ENCODE measurements around the gene AOC3.
"Not testable (repeated sequence)": the region's sequence is repeated elsewhere in the genome, so short reads cannot be mapped to it uniquely, and the experiment has no call there.

AOC3 gene

GRCh38 chr17:42889809-42890208 lies 38.8 kb downstream of the AOC3 start:
- in situ Hi-C loops (cut with HindIII; ENCODE audit: low sequenced_read_pairs) = loop anchor here (5.0 to 10.0 kb wide), 3 partner anchors 33 to 205 kb away; partner anchors contain the start of genes CCR10 and CNTNAP1

GRCh38 chr17:42891539-42892152 lies 40.6 kb downstream of the AOC3 start:
- in situ Hi-C loops (cut with HindIII; ENCODE audit: low sequenced_read_pairs) = loop anchor here (5.0 kb wide), 1 partner anchor 34 kb away; no protein-coding TSS in a partner anchor

DNA sequence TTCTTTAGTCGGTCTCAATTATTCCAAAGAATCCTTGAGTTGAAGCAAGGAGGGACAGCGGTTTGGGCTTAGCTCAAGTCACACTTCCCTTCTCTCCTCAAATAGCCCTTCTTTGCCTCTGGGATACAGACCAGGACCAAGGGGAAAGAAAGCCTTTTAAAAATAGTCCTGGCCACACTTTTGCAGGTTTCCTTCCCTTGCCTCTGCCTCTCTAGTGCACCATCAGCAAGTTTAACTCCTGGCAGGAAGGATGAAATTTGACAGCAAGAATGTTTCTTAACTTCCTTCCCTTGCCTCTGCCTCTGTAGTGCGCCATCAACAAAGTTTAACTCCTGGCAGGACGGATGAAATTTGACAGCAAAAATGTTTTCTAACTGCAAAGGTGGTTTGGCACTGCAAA lies 42.4 kb downstream of the AOC3 start:
- in situ Hi-C loops (cut with HindIII; ENCODE audit: low sequenced_read_pairs) = loop anchor here (5.0 kb wide), 1 partner anchor 36 kb away; no protein-coding TSS in a partner anchor

DNA sequence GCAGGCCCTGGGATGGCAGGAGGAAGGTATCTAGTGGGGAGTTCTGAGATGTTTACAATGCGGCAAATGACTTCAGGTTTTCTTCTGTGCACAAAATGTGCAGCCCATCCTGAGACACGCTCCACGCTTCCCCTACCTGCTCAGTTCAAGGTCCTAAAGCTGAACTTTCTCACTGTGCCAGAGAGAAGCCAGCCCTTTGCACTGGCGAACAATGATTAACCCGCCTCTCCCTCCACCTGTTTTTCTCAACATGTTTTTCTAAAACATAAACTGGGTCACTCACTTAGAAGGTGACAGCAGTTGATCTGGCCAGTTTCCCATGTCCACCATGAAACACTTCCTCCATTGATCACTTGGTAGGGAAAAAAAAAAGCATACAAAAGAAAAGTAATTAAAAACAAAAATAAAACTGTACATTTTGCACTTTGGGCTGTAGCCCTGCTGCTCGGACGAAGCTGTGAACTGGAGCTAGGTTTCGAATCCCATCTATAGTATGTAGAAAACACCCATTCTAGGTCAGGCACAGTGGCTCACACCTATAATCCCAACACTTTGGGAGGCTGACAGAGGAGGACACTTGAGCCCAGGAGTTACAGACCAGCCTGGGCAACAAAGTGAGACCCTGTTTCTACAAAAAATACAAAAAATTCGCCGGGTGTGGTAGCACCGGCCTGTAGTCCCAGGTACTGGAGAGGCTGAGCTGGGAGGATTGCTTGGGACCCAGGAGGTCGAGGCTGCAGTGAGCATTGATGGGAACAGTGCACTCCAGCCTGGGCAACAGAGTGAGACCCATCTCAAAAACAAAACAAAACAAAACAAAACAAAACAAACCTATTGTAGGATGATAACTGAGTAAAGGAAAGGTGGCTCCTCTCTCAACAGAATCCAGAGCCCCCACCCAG lies 43.5 kb downstream of the AOC3 start:
- in situ Hi-C loops (cut with HindIII; ENCODE audit: low sequenced_read_pairs) = loop anchor here (5.0 kb wide), 1 partner anchor 37 kb away; no protein-coding TSS in a partner anchor

DNA sequence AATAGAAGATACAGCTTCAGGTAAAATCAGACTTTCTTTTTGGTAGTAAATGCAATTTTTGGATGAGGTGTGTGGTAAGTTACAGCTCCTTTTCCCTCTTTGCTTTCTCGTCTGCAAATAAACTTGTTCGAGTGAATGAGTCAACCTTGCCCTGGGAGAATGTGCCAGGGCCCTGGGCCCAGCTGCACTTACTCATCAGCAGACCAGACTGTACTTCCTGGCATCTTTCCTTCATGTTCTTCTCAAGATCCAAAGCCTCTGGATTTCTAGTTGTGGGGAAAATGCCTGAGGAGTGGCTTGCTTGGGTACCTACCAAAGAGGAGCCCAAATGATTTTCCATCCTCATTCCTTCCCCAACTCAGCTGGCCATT lies 44.2 kb downstream of the AOC3 start:
- in situ Hi-C loops (cut with HindIII; ENCODE audit: low sequenced_read_pairs) = no loop called here

DNA sequence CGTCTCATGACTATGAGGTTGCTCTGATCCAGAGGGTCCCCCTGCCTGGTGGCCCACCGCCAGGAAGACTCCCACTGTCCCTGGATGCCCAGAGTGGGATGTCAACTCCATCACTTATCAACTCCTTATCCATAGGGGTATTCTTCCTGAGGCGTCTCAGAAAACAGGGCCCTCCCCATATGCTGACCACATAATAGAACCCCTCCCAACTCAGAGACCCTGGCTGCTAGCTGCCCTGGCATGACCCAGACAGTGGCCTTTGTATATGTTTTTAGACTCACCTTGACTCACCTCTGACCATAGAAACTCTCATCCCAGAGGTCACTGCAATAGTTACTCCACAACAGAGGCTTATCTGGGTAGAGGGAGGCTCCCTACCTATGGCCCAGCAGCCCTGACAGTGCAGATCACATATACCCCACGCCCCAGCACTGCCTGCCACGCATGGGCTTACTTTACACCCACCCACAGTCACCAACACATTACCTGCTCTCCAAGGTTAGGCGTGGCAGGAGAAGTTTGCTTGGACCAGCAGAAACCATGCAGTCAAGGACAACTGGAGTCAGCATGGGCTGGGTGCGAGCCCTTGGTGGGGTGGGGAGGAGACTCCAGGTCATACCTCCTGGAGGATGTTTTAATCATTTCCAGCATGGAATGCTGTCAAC lies 47.3 kb downstream of the AOC3 start:
- in situ Hi-C loops (cut with HindIII; ENCODE audit: low sequenced_read_pairs) = no loop called here

GRCh38 chr17:42899981-42900380 lies 49.0 kb downstream of the AOC3 start:
- in situ Hi-C loops (cut with HindIII; ENCODE audit: low sequenced_read_pairs) = not testable (repeated sequence)

DNA sequence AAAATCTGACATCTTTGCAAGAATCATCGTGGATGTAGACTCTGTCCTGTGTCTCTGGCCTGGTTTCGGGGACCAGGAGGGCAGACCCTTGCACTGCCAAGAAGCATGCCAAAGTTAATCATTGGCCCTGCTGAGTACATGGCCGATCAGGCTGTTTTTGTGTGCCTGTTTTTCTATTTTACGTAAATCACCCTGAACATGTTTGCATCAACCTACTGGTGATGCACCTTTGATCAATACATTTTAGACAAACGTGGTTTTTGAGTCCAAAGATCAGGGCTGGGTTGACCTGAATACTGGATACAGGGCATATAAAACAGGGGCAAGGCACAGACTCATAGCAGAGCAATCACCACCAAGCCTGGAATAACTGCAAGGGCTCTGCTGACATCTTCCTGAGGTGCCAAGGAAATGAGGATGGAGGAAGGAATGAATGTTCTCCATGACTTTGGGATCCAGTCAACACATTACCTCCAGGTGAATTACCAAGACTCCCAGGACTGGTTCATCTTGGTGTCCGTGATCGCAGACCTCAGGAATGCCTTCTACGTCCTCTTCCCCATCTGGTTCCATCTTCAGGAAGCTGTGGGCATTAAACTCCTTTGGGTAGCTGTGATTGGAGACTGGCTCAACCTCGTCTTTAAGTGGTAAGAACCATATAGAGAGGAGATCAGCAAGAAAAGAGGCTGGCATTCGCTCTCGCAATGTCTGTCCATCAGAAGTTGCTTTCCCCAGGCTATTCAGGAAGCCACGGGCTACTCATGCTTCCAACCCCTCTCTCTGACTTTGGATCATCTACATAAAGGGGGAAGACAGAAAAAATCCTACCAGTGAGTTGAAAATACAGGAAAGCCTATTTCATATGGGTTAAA lies 49.7 kb downstream of the AOC3 start, which contains the start of gene G6PC1:
Gene G6PC1 (plus strand): TSS at position 340 of the 872 bp plus-strand sequence. CDS start 78 bp downstream, at position 418.
- in situ Hi-C loops (cut with HindIII; ENCODE audit: low sequenced_read_pairs) = no loop called here

DNA sequence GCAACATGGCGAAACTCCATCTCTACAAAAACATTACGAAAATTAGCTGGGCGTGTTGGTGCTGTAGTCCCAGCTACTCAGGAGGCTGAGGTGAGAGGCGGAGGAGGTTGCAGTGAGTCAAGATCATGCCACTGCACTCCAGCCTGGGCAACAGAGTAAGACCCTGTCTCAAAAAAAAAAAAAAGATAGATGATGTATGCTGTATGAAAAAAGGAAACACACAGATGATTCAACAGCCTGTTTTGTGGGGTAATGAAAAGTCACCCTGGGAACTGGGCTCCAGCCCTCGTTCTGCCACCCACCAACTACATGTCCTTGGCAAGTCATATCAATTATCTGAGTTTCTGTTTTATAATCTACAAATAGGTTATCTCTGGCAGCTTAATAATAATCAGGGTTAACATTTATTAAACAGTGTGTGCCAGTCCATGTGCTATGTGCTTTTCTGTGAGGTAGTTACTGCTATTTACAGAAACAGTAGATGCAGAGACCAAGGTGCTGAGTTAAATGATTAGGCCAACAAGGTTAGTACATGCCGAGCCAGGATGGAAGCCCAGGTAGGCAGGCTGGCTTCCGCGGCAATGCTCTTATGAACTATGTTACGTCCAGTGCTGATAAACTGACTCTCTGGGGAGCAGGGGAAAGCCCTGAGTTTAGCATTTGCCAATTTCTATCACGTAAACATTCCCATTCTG lies 50.7 kb downstream of the AOC3 start:
- in situ Hi-C loops (cut with HindIII; ENCODE audit: low sequenced_read_pairs) = no loop called here

DNA sequence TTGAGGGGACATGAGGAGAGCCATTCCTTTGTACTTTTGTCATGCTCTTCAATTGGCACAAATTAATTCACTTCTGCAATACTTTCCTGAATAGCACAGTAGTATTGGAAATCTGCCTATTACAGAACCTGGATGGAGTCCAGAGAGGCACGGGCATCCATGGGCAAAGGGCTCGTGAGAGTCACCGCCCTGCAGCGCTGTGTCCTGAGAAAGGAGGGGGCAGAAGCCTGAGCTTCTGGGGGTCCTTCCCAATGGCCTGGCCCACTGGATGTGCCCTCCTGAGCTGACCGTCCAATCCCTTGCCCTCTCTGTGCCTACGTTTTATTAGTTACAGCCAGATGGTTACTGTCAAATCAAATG lies 53.1 kb downstream of the AOC3 start:
- in situ Hi-C loops (cut with HindIII; ENCODE audit: low sequenced_read_pairs) = no loop called here

DNA sequence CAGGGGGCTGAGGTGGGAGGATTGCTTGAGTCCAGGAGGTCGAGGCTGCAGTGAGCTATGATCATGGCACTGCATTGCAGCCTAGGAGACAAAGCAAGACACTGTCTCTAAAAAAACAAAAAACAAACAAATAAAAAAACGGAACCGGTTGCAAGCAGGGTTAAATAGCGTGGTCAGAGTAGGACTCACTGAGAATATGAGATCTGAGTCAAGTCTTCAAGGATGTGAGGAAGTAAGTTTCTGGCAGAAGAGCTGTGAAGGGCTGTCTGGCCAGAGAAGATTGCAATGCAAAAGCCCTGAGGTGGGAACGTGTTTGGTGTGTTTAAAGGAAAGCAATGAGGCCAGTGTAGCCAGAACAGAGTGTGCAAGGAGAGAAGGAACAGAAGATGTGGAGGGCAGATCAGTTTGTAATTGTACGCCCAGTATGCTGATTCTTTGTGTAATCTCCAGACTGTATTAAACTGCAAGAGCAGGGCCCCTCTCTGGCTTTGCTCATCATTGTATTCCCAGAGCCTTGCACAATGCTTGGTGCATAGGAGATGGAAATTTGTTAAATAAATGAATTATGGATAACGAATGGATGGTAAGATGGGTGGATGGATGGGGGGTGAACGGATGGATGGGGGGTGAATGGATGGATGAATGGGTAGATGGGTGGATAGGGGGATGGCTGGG lies 55.9 kb downstream of the AOC3 start:
- in situ Hi-C loops (cut with HindIII; ENCODE audit: low sequenced_read_pairs) = no loop called here
